Smooth muscle cell (in vitro differentiated cells): ENCODE results near the gene EPDR1. TPM values are rescaled to one million over a fixed set of nuclear protein-coding genes. Genes with fewer than 3 reads are reported as not detected.

ENCODE experiments used
- DNase-seq: peaks from one replicate; lab custom pipeline; 2025; ENCODE audit not compliant: unreplicated experiment; lab: John Stamatoyannopoulos, UW
- H2AFZ ChIP-seq: fragments of 200-600 bp; sonication (generic); 2 replicates; pipeline ENCODE4 v1.6.0; 2016; ENCODE audit warnings: antibody characterized with exemption, low read depth, mild to moderate bottlenecking
- H3F3A ChIP-seq: fragments of 200-600 bp; sonication (generic); 2 replicates; pipeline ENCODE4 v1.6.0; 2017; ENCODE audit warnings: antibody characterized with exemption, low read depth
- H3K27ac ChIP-seq: fragments of 200-600 bp; sonication (generic); 2 replicates; pipeline ENCODE4 v1.5.1; 2016; ENCODE audit warnings: low read depth, mild to moderate bottlenecking
- H3K27me3 ChIP-seq: fragments of 200-600 bp; sonication (generic); 2 replicates; pipeline ENCODE4 v1.6.1; 2016; ENCODE audit warnings: low read depth, mild to moderate bottlenecking
- H3K36me3 ChIP-seq: fragments of 200-600 bp; sonication (generic); 2 replicates; pipeline ENCODE4 v1.5.1; 2016; ENCODE audit warnings: low read depth
- H3K4me1 ChIP-seq: fragments of 200-600 bp; sonication (generic); 2 replicates; pipeline ENCODE4 v1.5.1; 2016; ENCODE audit warnings: low read depth
- H3K4me2 ChIP-seq: fragments of 200-600 bp; sonication (generic); 2 replicates; pipeline ENCODE4 v1.6.0; 2016; ENCODE audit warnings: mild to moderate bottlenecking
- H3K4me3 ChIP-seq: fragments of 200-600 bp; sonication (generic); 2 replicates; pipeline ENCODE4 v1.5.1; 2016; ENCODE audit warnings: mild to moderate bottlenecking
- H3K79me2 ChIP-seq: fragments of 200-600 bp; sonication (generic); 2 replicates; pipeline ENCODE4 v1.6.0; 2016; ENCODE audit warnings: low read depth, mild to moderate bottlenecking
- H3K9ac ChIP-seq: fragments of 200-600 bp; sonication (generic); 2 replicates; pipeline ENCODE4 v1.6.0; 2016; ENCODE audit warnings: low read depth
- H3K9me3 ChIP-seq: fragments of 200-600 bp; sonication (generic); replicated peaks from 2 replicates; pipeline ENCODE4 v1.5.1; 2016; ENCODE audit warnings: low read depth
- H4K20me1 ChIP-seq: fragments of 200-600 bp; sonication (generic); 2 replicates; pipeline ENCODE4 v1.6.0; 2016; ENCODE audit warnings: low read depth
- CTCF ChIP-seq: fragments of 200-600 bp; sonication (generic); IDR thresholded peaks from 2 replicates; pipeline ENCODE4 v1.5.1; 2017; ENCODE audit warnings: borderline replicate concordance, mild to moderate bottlenecking, antibody characterized with exemption; ENCODE audit not compliant: insufficient read depth, poor library complexity, severe bottlenecking
- WGBS: methylation state at CpG from one replicate; pipeline ENCODE4 v1.1.7; 2016; ENCODE audit warnings: low lambda C conversion rate; 5-methylcytosine and 5-hydroxymethylcytosine counted together
- polyA plus RNA-seq: library from polyadenylated mRNA; unstranded; fragments of >200 nt; fragmentation: Nextera tagmentation; extraction: Ambion mirVana; gene quantifications from 2 replicates; pipeline ENCODE4 v1.2.1, GENCODE V29; 2016
- total RNA-seq: library from RNA; depleted of rRNA; stranded (reverse); fragments of >200 nt; gene quantifications from 2 replicates; pipeline ENCODE4 v1.2.3, GENCODE V29; 2014

The EPDR1 gene
- 11.1 and 13.9 TPM in 2 replicates for total RNA-seq
- 13.5 and 17.1 TPM in 2 replicates for polyA plus RNA-seq

DNA sequence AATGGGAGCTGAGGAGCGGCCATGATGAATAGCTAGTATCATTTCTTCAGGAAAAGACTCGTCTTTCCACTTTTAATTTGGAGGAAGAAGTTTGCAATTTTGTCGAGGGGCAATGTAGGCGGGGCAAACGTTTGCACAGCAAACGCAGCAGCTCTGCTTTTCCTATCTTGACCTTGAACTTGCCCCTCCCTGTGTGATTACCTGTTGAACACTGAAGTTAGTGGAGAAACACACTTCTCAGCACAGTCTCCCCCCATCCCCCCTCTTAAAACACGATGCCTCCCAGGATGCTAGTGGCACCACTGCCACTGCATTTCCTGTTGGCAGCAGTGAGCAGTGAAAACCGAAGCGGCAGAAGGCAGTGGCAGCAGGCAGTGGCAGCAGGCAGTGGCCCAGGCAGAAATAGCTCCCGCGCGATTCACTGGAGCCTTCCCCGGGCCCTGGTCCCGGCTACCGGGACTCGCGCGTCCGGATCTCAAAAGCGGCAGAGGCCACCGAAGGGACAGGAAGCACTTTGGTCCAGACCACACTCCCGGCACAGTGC is at the start of gene EPDR1:
TSS of gene EPDR1 (plus strand) at position 336 of the 544 bp plus-strand sequence. CDS start 300 bp downstream, outside the sequence.
- peak; percentile 64 for DNase-seq
- Histone ChIP-seq H3K4me3 (peak within 1 kb of the TSS; percentile 66), H3F3A (no peaks in the 10 kb centered on the region), H3K9me3 (no peaks in the 10 kb centered on the region), H2AFZ (peak within 1 kb of the TSS; percentile 97), H3K27ac (no peak within 1 kb of the TSS), H3K4me1 (no peaks in the 10 kb centered on the region), H3K4me2 (peak within 1 kb of the TSS; percentile 96), H3K36me3 (no peaks in the 10 kb centered on the region), H3K9ac (peak within 1 kb of the TSS; percentile 21), H3K79me2 (no peaks in the 10 kb centered on the region), H4K20me1 (no peaks in the 10 kb centered on the region), H3K27me3 (peaks cover 43% of the 10 kb centered on the region)
- 17% methylated on average over 22 of the region's 22 CpGs for WGBS
- TF ChIP-seq CTCF, result no peak

GRCh38 chr7:37882086-37882485 is 38.4 kb upstream of the EPDR1 start:
- TF ChIP-seq CTCF, result no peak
- Histone ChIP-seq H2AFZ (no peak overlapping the region), H3K4me1 (no peaks in the 10 kb centered on the region), H3K4me2 (no peak overlapping the region), H3K27me3 (no peaks in the 10 kb centered on the region), H4K20me1 (no peaks in the 10 kb centered on the region), H3K27ac (no peak overlapping the region), H3K9ac (no peak overlapping the region), H3K9me3 (no peaks in the 10 kb centered on the region), H3F3A (no peaks in the 10 kb centered on the region), H3K4me3 (no peak overlapping the region), H3K36me3 (no peaks in the 10 kb centered on the region), H3K79me2 (no peaks in the 10 kb centered on the region)
- DNase-seq, result no peak
- WGBS, result 96% methylated on average over 6 of the region's 6 CpGs

DNA sequence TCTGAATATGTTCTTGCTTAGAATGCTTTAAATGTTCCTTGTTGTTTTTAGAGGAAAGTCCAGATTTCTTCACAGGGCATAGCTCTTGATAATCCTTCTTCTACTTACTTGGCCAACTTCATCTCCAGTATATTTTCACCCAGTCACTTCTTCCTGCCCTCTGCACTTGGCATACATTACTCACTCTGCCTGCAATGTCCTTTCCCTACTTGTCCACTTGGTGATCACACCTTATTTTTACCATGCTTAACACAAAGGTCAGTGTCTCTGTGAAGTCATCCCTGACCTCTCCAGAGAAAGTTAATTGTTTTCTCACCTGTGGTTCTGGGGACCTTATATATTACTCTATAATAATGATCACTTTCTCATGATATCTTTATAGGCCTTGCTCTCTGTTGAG is 27.1 kb upstream of the EPDR1 start:
- Histone ChIP-seq H4K20me1 (no peaks in the 10 kb centered on the region), H3F3A (no peaks in the 10 kb centered on the region), H3K27me3 (no peaks in the 10 kb centered on the region), H3K4me1 (no peaks in the 10 kb centered on the region), H3K27ac (no peak overlapping the region), H3K9ac (no peak overlapping the region), H3K4me2 (no peak overlapping the region), H3K9me3 (no peaks in the 10 kb centered on the region), H3K36me3 (no peaks in the 10 kb centered on the region), H3K4me3 (no peak overlapping the region), H3K79me2 (no peaks in the 10 kb centered on the region), H2AFZ (no peak overlapping the region)
- no peak for TF ChIP-seq CTCF
- DNase-seq, result no peak

DNA sequence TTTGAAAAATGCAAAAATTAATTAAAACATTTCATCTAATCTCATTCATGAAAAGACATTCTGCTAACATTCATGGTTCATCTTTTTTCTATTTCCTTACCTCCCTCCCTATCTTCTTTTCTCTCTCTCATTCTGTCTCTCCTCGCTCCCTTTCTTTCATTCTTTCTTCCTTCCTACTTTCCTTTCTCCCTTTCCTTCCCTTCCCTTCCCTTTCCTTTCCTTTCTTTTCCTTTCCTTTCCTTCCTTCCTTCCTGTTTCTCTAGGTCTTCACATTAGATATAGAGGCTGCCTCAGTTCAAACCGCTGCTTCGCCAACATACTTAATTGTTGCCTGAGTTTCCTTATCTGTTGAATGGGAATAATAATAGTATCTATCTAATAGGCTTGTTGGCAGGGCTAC is 25.8 kb upstream of the EPDR1 start:
- Histone ChIP-seq H3K27ac (no peak overlapping the region), H3F3A (no peaks in the 10 kb centered on the region), H4K20me1 (no peaks in the 10 kb centered on the region), H3K4me1 (no peaks in the 10 kb centered on the region), H3K79me2 (no peaks in the 10 kb centered on the region), H3K27me3 (no peaks in the 10 kb centered on the region), H2AFZ (no peak overlapping the region), H3K4me2 (no peak overlapping the region), H3K9ac (no peak overlapping the region), H3K4me3 (no peak overlapping the region), H3K36me3 (no peaks in the 10 kb centered on the region), H3K9me3 (no peaks in the 10 kb centered on the region)
- DNase-seq, result no peak
- WGBS, result 73% methylated on average over 3 of the region's 3 CpGs
- TF ChIP-seq CTCF, result no peak
